ENCODE results near the gene GREB1L.
"Not testable (repeated sequence)": the region's sequence is repeated elsewhere in the genome, so short reads cannot be mapped to it uniquely, and the experiment has no call there.

GREB1L gene

GRCh38 chr18:21369146-21369545 lies 127.1 kb downstream of the GREB1L start:
- no peak for DNase-seq (ENCODE audit: low read depth)

GRCh38 chr18:21369597-21369996 lies 127.6 kb downstream of the GREB1L start:
- not testable (repeated sequence) for DNase-seq (ENCODE audit: low read depth)

- DNase-seq (ENCODE audit: low read depth): no peak
These were observed 141.0 kb downstream of the GREB1L start for GRCh38 chr18:21383031-21383430.

GRCh38 chr18:21386523-21387240 lies 144.7 kb downstream of the GREB1L start:
- DNase-seq (ENCODE audit: low read depth): no peak

GRCh38 chr18:21387886-21388285 lies 145.9 kb downstream of the GREB1L start:
- DNase-seq (ENCODE audit: low read depth): no peak

GRCh38 chr18:21389283-21389682 lies 147.3 kb downstream of the GREB1L start:
- DNase-seq (ENCODE audit: low read depth): no peak

- no peak for DNase-seq (ENCODE audit: low read depth)
These were observed 147.9 kb downstream of the GREB1L start for GRCh38 chr18:21389903-21390302.

- DNase-seq (ENCODE audit: low read depth): no peak
These were observed 149.1 kb downstream of the GREB1L start for GRCh38 chr18:21391074-21391673.

- no peak for DNase-seq (ENCODE audit: low read depth)
These were observed 152.0 kb downstream of the GREB1L start for GRCh38 chr18:21393986-21394385.

GRCh38 chr18:21398121-21398520 lies 156.1 kb downstream of the GREB1L start:
- no peak for DNase-seq (ENCODE audit: low read depth)

- DNase-seq (ENCODE audit: low read depth): no peak
These were observed 160.2 kb downstream of the GREB1L start for GRCh38 chr18:21402272-21402671.

GRCh38 chr18:21404426-21404825 lies 162.4 kb downstream of the GREB1L start:
- DNase-seq (ENCODE audit: low read depth): no peak

- DNase-seq (ENCODE audit: low read depth): no peak
These were observed 164.1 kb downstream of the GREB1L start for GRCh38 chr18:21406116-21406515.

GRCh38 chr18:21408681-21409080 lies 166.6 kb downstream of the GREB1L start:
- no peak for DNase-seq (ENCODE audit: low read depth)

- no peak for DNase-seq (ENCODE audit: low read depth)
These were observed 191.4 kb downstream of the GREB1L start for GRCh38 chr18:21433436-21433835.

- no peak for DNase-seq (ENCODE audit: low read depth)
These were observed 197.4 kb downstream of the GREB1L start for GRCh38 chr18:21439431-21439846.

GRCh38 chr18:21441670-21442069 lies 199.6 kb downstream of the GREB1L start:
- no peak for DNase-seq (ENCODE audit: low read depth)

GRCh38 chr18:21443776-21444464 lies 201.9 kb downstream of the GREB1L start:
- no peak for DNase-seq (ENCODE audit: low read depth)

GRCh38 chr18:21444465-21445212 lies 202.6 kb downstream of the GREB1L start:
- DNase-seq (ENCODE audit: low read depth): no peak

GRCh38 chr18:21448299-21448698 lies 206.3 kb downstream of the GREB1L start:
- DNase-seq (ENCODE audit: low read depth): no peak

GRCh38 chr18:21449367-21450290 lies 207.6 kb downstream of the GREB1L start:
- no peak for DNase-seq (ENCODE audit: low read depth)
